Effector CD8-positive, alpha-beta T cell (primary cell): Measurements from ENCODE around the gene TBKBP1.

Experiments
- DNase-seq: peaks from one replicate; lab custom pipeline; 2025; lab: John Stamatoyannopoulos, UW
- total RNA-seq, 4 experiments: gene quantifications; one replicate each; lab custom pipeline; 2026; lab: John Stamatoyannopoulos, UW

The TBKBP1 gene
- 14.3 to 67.4 (median 58.2) reads per million in 4 experiments for total RNA-seq

- no peak for DNase-seq
These were observed at the start of gene TBKBP1 for GRCh38 chr17:47693731-47694580. Gene TBKBP1 (plus strand): TSS chr17:47694161. CDS start chr17:47696113, 1,952 bp downstream.

- DNase-seq = no peak
These were observed 49.6 kb upstream of the TBKBP1 start for GRCh38 chr17:47644324-47644723.

- DNase-seq = peak; percentile 96
These were observed 44.6 kb upstream of the TBKBP1 start, which contains the start of gene KPNB1 for GRCh38 chr17:47649153-47649971. Gene KPNB1 (plus strand): TSS chr17:47649919. CDS start chr17:47650245, 326 bp downstream.

GRCh38 chr17:47649972-47650524 lies 43.9 kb upstream of the TBKBP1 start:
- no peak for DNase-seq

- peak; percentile 83 for DNase-seq
These were observed 43.1 kb upstream of the TBKBP1 start for GRCh38 chr17:47650525-47651522.

GRCh38 chr17:47651704-47652103 lies 42.3 kb upstream of the TBKBP1 start:
- DNase-seq = no peak

- no peak for DNase-seq
These were observed 41.4 kb upstream of the TBKBP1 start for GRCh38 chr17:47652570-47652969.

GRCh38 chr17:47653442-47653841 lies 40.5 kb upstream of the TBKBP1 start:
- no peak for DNase-seq

- DNase-seq = no peak
These were observed 39.0 kb upstream of the TBKBP1 start for GRCh38 chr17:47654991-47655390.

- no peak for DNase-seq
These were observed 33.9 kb upstream of the TBKBP1 start for GRCh38 chr17:47660064-47660492.

- peak; percentile 28 for DNase-seq
These were observed 29.9 kb upstream of the TBKBP1 start for GRCh38 chr17:47663912-47664623.

GRCh38 chr17:47664624-47664941 lies 29.4 kb upstream of the TBKBP1 start:
- DNase-seq = no peak

GRCh38 chr17:47665655-47666054 lies 28.3 kb upstream of the TBKBP1 start:
- no peak for DNase-seq

- no peak for DNase-seq
These were observed 24.9 kb upstream of the TBKBP1 start for GRCh38 chr17:47669081-47669480.

GRCh38 chr17:47670064-47670463 lies 23.9 kb upstream of the TBKBP1 start:
- DNase-seq = no peak

GRCh38 chr17:47674499-47674898 lies 19.5 kb upstream of the TBKBP1 start:
- no peak for DNase-seq

- no peak for DNase-seq
These were observed 18.4 kb upstream of the TBKBP1 start for GRCh38 chr17:47675380-47676198.

GRCh38 chr17:47676199-47676472 lies 17.8 kb upstream of the TBKBP1 start:
- DNase-seq = no peak

GRCh38 chr17:47676510-47677165 lies 17.3 kb upstream of the TBKBP1 start:
- DNase-seq = no peak
